GM18858 (cell line): Measurements from ENCODE around the gene PDCD6IP.

ENCODE experiments used
- ATAC-seq: cut with Tn5 transposase; IDR thresholded peaks from one replicate; pipeline ENCODE4 v1.9.1; 2021; ENCODE audit not compliant: unreplicated experiment

PDCD6IP gene

GRCh38 chr3:33887478-33887877, 89.0 kb downstream of the PDCD6IP start:
- ATAC-seq = no peak

GRCh38 chr3:33889394-33890039, 91.1 kb downstream of the PDCD6IP start:
- ATAC-seq = no peak

- no peak for ATAC-seq
Measured at GRCh38 chr3:33892655-33893054, 94.2 kb downstream of the PDCD6IP start.

GRCh38 chr3:33895658-33896057, 97.2 kb downstream of the PDCD6IP start:
- no peak for ATAC-seq

GRCh38 chr3:33897306-33897705, 98.9 kb downstream of the PDCD6IP start:
- ATAC-seq = no peak

- no peak for ATAC-seq
Measured at GRCh38 chr3:33898901-33899300, 100.5 kb downstream of the PDCD6IP start.

DNA sequence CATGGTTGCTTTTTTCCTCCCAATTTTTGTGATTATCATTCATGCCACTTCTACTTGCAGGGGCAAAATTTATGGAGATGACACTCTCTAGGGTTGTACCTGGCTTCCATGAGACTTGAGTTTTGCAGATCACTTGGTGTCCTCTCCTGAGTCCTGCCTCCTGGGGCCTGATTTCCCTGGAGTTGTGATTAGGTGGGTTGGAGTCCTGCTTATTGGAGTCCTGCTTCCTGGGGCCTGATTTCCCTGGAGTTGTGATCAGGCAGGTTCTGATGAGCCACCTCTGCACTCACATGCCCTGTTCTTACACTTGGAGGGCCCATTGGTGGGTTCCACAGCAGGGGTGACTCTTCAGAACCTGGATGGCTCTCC, 102.0 kb downstream of the PDCD6IP start:
- ATAC-seq = no peak

DNA sequence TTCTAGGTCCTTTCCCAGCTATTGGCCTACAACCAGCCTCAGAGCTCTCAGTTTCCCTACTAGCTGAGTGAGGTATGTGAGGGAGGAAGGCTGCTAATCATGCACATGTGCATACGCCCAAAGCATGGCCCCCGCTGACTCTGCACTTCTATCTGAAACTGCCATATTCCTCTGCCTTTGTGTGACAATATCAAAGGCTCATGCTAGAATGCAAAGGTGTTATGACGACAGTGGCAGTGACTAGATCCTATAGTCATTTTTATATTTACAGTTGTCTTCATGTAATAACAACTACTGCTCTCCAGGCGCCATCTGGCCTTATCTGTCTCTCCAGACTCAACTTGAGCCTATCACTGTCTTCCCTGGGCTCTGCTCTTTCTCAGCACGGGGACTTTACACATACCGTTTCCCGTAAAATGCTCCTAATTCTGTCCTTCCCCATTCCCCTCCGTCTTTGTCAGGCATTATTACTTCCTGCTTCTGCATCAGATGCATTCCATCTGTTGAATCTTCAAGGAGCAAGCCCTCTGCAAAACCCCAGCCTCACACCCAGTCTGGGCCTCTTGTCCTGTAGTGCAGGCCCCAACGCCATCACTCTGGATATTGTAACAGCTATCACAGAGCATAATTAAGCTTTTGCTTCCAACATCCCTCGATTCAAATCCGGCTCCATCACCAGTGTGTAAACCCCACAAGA, 102.5 kb downstream of the PDCD6IP start:
- no peak for ATAC-seq

- ATAC-seq = no peak
Measured at GRCh38 chr3:33901862-33902563, 103.6 kb downstream of the PDCD6IP start.

- no peak for ATAC-seq
Measured at GRCh38 chr3:33904730-33905129, 106.3 kb downstream of the PDCD6IP start.

DNA sequence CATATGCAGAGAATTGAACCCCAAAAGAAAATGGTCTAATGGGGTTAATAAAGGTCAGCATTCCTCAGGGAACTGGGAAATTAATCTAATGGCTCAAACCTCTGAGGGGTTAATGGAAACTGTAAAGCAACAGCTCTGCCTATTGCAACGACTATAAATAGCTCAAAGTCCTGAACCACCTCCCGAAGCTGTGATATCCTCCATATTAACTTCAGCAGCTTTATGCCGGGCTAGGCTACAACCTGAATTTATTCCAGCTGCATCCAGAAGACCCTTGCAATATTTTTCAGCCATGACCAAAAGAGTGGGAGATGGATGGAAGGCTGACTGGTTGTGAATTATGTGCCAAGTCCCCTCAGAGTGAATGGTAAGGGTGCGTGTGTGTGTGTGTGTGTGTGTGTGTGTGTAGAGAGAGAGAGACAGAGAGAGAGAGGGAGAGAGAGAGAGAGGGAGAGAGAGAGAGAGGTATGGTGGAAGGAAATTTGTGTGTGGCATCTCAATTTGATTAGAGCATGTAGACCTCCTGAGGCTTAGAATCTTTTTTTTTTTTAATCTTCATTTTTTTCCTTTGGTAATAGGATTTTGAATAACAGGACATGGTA, 109.9 kb downstream of the PDCD6IP start:
- no peak for ATAC-seq

DNA sequence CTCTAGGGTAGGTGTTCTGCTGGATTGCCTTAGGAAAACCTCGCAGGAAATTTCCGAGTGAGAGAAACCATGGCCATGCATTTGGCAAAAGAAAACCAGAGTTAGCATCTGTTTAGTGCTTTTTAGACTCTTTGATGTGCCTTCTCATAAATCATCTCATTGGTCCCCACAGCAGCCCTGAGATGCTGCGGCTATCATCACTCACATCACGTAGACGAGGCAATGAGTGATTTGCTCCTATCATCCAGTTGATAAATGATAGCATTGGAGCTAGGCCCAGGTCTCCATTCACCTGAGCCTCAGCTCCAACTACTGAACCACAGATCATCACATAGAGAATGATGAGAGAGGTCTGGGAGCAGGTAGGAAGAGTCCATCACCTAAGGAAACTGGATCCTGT, 111.1 kb downstream of the PDCD6IP start:
- no peak for ATAC-seq

DNA sequence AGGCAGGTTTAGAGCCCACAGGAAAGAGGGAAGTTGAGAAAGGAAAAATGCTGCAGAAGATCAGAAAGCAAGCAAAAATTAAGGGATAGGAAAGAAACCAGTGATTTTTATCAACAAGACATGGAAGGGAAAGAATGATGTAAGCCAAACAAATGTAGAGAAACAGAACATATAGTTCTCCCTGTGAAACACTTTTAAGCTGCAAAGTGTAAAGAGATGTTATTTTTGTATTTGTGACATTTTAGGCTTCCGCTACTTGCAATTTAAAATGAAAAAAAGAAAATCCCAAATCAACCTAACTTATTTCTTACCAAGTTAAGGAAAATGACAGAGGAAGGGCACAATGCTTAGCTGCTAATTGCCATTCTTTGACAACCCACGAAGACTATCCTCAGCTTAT, 111.6 kb downstream of the PDCD6IP start:
- no peak for ATAC-seq

DNA sequence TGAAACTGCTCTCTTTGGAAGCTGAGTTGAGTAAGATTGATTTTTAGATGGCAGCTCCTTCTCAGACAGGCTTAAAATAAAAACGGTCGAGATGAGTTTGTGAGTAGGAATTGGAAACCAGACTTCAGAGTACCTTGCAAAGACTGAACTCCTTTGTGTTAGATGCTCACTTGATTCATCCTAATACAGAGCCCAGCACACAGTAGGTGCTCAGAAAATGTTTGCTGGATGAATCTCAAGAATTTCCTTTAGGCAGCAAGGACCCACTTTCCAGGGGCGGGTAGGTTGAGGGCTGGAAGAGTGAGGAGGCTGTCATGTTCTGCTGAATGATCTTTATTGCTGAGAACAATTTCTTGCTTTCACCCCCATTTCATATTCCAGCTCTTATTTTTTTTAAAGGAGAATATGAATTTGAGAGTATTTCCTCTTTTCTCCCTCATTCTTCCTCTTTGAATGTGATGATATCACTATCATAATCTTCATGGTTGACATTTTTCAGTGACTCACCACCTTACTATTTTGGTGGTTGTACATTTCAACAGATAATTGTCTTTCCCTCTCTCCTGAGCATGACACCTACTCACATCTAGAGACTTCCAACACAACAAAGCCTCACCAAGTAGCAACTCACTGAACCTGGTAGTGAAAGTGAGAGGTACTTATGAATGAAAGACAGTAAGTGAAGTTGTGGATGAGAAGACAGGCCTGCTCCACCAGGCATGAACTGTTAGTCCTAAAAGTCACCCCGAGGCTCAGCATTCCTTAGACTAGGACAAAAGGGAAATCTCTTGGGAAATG, 113.3 kb downstream of the PDCD6IP start:
- ATAC-seq = no peak

GRCh38 chr3:33914212-33914611, 115.8 kb downstream of the PDCD6IP start:
- no peak for ATAC-seq

- ATAC-seq = no peak
Measured at GRCh38 chr3:33914731-33915379, 116.4 kb downstream of the PDCD6IP start.

- ATAC-seq = peak; percentile 64
Measured at GRCh38 chr3:33915796-33916546, 117.5 kb downstream of the PDCD6IP start.

- no peak for ATAC-seq
Measured at GRCh38 chr3:33918126-33918756, 119.8 kb downstream of the PDCD6IP start.
